ENCODE measurements around the gene SNRK. TPM values are rescaled to one million over a fixed set of nuclear protein-coding genes. Genes with fewer than 3 reads are reported as not detected.

Gene SNRK
- total RNA-seq, 1 donor from 2014 or later: 23.6 TPM

- Mint-ChIP-seq H3K36me3 (no peaks in the 10 kb centered on the region), H3K27me3 (peaks cover 6% of the 10 kb centered on the region), H3K4me1 (ENCODE audit: unreplicated experiment) (no peaks in the 10 kb centered on the region), H3K27ac (no peak overlapping the region), H3K4me3 (no peak overlapping the region), H3K9me3 (no peaks in the 10 kb centered on the region)
- no peak for TF ChIP-seq CTCF (conservative IDR thresholded peaks at IDR 0.05)
- no peak for DNase-seq (ENCODE audit: extremely low spot score, unreplicated experiment)
Observed at GRCh38 chr3:43266995-43267394, 19.3 kb upstream of the SNRK start.

DNA sequence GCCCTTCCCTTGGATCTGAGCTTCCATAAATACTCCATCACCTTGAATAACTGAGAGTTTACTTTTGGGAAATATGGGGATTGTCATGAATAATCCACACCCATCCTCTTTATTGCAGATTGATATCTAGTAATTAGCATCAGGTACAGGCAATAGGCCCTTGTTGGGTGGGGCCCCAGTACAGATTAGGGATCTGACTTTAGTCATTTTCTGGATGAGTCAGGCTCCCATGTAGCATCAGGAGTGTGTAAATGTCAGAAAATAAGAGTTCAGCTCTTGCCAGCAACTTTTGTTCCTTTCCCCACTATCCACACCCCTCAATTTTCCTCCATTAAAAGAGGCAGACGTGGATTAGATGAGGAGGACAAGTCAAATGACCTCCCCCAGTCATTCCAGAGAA, 17.7 kb upstream of the SNRK start:
- Mint-ChIP-seq H3K9me3 (no peaks in the 10 kb centered on the region), H3K4me1 (ENCODE audit: unreplicated experiment) (no peaks in the 10 kb centered on the region), H3K36me3 (no peaks in the 10 kb centered on the region), H3K27ac (no peak overlapping the region), H3K27me3 (peaks cover 2% of the 10 kb centered on the region), H3K4me3 (no peak overlapping the region)
- no peak for DNase-seq (ENCODE audit: extremely low spot score, unreplicated experiment)
- TF ChIP-seq CTCF (conservative IDR thresholded peaks at IDR 0.05): no peak

- Mint-ChIP-seq H3K4me3 (no peak overlapping the region), H3K27ac (no peak overlapping the region), H3K36me3 (no peaks in the 10 kb centered on the region)
Observed at GRCh38 chr3:43270078-43270477, 16.3 kb upstream of the SNRK start.

DNA sequence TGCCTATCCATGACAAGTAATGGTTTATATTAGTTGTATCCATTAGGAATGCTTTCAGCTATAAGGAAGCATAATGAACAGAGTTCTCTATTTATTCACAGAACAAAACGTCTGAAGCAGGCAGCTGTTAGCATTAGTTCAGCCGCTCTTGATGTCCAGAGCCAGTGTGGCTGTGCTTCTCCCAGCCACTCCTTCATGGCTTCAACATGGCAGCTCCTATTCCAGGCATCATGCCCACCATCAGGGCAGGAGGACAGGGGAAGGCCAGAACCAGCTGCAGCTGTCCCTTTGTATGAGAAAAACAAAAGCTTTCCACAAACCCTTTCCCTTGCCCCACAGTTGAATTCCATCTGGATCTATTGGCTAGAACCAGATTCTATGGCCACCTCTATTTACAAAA, 12.9 kb upstream of the SNRK start:
- no peak for DNase-seq (ENCODE audit: extremely low spot score, unreplicated experiment)
- no peak overlapping the region for H3K4me3 Mint-ChIP-seq
- H3K9me3 Mint-ChIP-seq: no peaks in the 10 kb centered on the region
- no peaks in the 10 kb centered on the region for H3K4me1 Mint-ChIP-seq (ENCODE audit: unreplicated experiment)
- H3K36me3 Mint-ChIP-seq: no peaks in the 10 kb centered on the region
- H3K27ac Mint-ChIP-seq: no peak overlapping the region
- H3K27me3 Mint-ChIP-seq: peaks cover 3% of the 10 kb centered on the region
- no peak for TF ChIP-seq CTCF (conservative IDR thresholded peaks at IDR 0.05)

More at GRCh38 chr3:43270078-43270477, 16.3 kb upstream of the SNRK start:
- Mint-ChIP-seq H3K9me3 (no peaks in the 10 kb centered on the region), H3K27me3 (peaks cover under 1% of the 10 kb centered on the region), H3K4me1 (ENCODE audit: unreplicated experiment) (no peaks in the 10 kb centered on the region)
- no peak for TF ChIP-seq CTCF (conservative IDR thresholded peaks at IDR 0.05)
- DNase-seq (ENCODE audit: extremely low spot score, unreplicated experiment): no peak

GRCh38 chr3:43279082-43279481, 7.3 kb upstream of the SNRK start:
- no peak for DNase-seq (ENCODE audit: extremely low spot score, unreplicated experiment)
- TF ChIP-seq CTCF (conservative IDR thresholded peaks at IDR 0.05): no peak
- Mint-ChIP-seq H3K4me1 (ENCODE audit: unreplicated experiment) (no peaks in the 10 kb centered on the region), H3K27me3 (peaks cover 10% of the 10 kb centered on the region), H3K4me3 (no peak overlapping the region), H3K9me3 (no peaks in the 10 kb centered on the region), H3K36me3 (no peaks in the 10 kb centered on the region), H3K27ac (no peak overlapping the region)

DNA sequence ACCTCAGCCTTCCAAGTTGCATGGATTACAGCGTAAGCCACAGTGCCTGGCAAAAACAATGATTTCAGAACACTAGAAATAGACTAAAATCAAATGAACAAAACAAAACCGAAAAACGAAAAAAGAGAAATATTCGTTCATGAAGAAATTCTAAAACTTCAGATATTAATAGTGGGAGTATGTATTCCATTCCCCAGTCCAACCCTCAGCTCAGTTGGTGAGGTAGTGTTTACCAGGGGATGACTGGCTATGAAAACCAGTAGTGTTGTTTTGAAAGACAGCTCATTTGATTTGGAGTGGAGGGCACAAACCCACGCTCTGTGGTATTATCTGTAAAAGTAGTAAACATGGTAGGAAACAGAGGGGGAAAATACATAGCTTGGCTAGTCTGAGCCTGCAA, 6.8 kb upstream of the SNRK start:
- no peaks in the 10 kb centered on the region for H3K9me3 Mint-ChIP-seq
- H3K27me3 Mint-ChIP-seq: peaks cover 10% of the 10 kb centered on the region
- no peaks in the 10 kb centered on the region for H3K4me1 Mint-ChIP-seq (ENCODE audit: unreplicated experiment)
- TF ChIP-seq CTCF (conservative IDR thresholded peaks at IDR 0.05): no peak
- DNase-seq (ENCODE audit: extremely low spot score, unreplicated experiment): no peak
- H3K4me3 Mint-ChIP-seq: no peak overlapping the region
- no peaks in the 10 kb centered on the region for H3K36me3 Mint-ChIP-seq
- no peak overlapping the region for H3K27ac Mint-ChIP-seq
